K562 (cell line): Measurements from ENCODE around the gene HIPK2. TPM values are rescaled to one million over a fixed set of nuclear protein-coding genes. Genes with fewer than 3 reads are reported as not detected.

ENCODE experiments used
- ATAC-seq: fragments of 200-7000 bp; cut with Tn5 transposase; 3 replicates; pipeline ENCODE4 v1.9.1; 2020; ENCODE audit warnings: moderate library complexity
- BruUV-seq: library from RNA; stranded (reverse); fragments of 400-500 nt; replicated peaks from 2 replicates; lab custom pipeline; 2021; lab: Mats Ljungman, UMichigan
- CTCF ChIA-PET: fragments of 300-600 bp; formaldehyde crosslinking; extraction: SDS; loops from one replicate; lab custom pipeline; 2021; ENCODE audit warnings: low intra/inter-chr PET ratio; lab: Yijun Ruan, JAX
- POLR2A ChIA-PET: fragments of 300-600, 350-650 bp; sonication (Branson Sonifier 250); formaldehyde crosslinking; extraction: SDS; loops from one replicate; lab custom pipeline; 2021; ENCODE audit warnings: antibody characterized with exemption, inconsistent platforms; lab: Yijun Ruan, JAX
- DNase-seq, 4 experiments: peaks; one replicate each; pipeline versions ENCODE4 v3.0.0 to v3.0.0-alpha.2; 2011 to 2018; ENCODE audit warnings: low spot score in 3 of 4, mixed read lengths in 3 of 4; ENCODE audit errors: extremely low read depth in 1 of 4
- FAIRE-seq: peaks from 2 replicates; lab custom pipeline; 2011; peaks lifted over from hg19 to GRCh38; lab: Jason Lieb, UNC
- H2AFZ ChIP-seq: 2 replicates; pipeline ENCODE4 v1.6.0; 2011; ENCODE audit warnings: low read depth, low read length, control low read depth, inconsistent platforms
- H3K27ac ChIP-seq: fragments of 200-600 bp; 3 replicates; pipeline ENCODE4 v1.8.0; 2011; ENCODE audit warnings: low read depth, mild to moderate bottlenecking, control low read depth, inconsistent platforms, low read length, moderate library complexity, mixed read lengths; ENCODE audit errors: extremely low read depth
- H3K27me3 ChIP-seq, 2 experiments: fragments of 300-600 bp in 1 of 2; 2 replicates in 1 of 2; 3 replicates in 1 of 2; pipeline versions ENCODE4 v1.6.0 to v1.8.0; 2011; ENCODE audit warnings: inconsistent platforms in 2 of 2, low read length in 2 of 2, mild to moderate bottlenecking in 1 of 2, mixed read lengths in 1 of 2, moderate library complexity in 1 of 2; ENCODE audit not compliant: control insufficient read depth in 2 of 2, insufficient read depth in 2 of 2
- H3K36me3 ChIP-seq: fragments of 300-600 bp; 3 replicates; pipeline ENCODE4 v1.8.0; 2011; ENCODE audit warnings: mild to moderate bottlenecking, low read length, inconsistent platforms; ENCODE audit not compliant: control insufficient read depth, insufficient read depth
- H3K4me1 ChIP-seq, 2 experiments: fragments of 200-600 bp in 1 of 2; replicated peaks in 1 of 2; 2 replicates in 1 of 2; 3 replicates in 1 of 2; pipeline versions ENCODE4 v1.5.1 to v1.8.0; 2011; ENCODE audit warnings: inconsistent platforms in 2 of 2, low read length in 2 of 2, mild to moderate bottlenecking in 1 of 2, mixed read lengths in 1 of 2, moderate library complexity in 1 of 2; ENCODE audit not compliant: control insufficient read depth in 2 of 2, insufficient read depth in 2 of 2
- H3K4me2 ChIP-seq: 2 replicates; pipeline ENCODE4 v1.6.1; 2011; ENCODE audit warnings: low read length, control low read depth, inconsistent platforms, mixed read lengths; ENCODE audit not compliant: insufficient read depth
- H3K4me3 ChIP-seq: fragments of 200-600 bp; sonication (generic), shearing (Covaris generic); 2 replicates; pipeline ENCODE4 v1.5.1; 2016; ENCODE audit warnings: control low read depth, inconsistent platforms
- H3K79me2 ChIP-seq: fragments of 200-600 bp; 3 replicates; pipeline ENCODE4 v1.8.0; 2011; ENCODE audit warnings: low read length, inconsistent platforms; ENCODE audit not compliant: control insufficient read depth, insufficient read depth
- H3K9ac ChIP-seq, 2 experiments: 2 replicates each; pipeline versions ENCODE4 v1.6.0 to v1.6.1; 2011; ENCODE audit warnings: low read depth in 2 of 2, low read length in 2 of 2, control low read depth in 1 of 2, inconsistent platforms in 1 of 2, mild to moderate bottlenecking in 1 of 2, mixed read lengths in 1 of 2; ENCODE audit not compliant: insufficient read depth in 1 of 2
- H3K9me1 ChIP-seq: one replicate; pipeline ENCODE4 v1.6.0; 2011; ENCODE audit warnings: inconsistent platforms, mild to moderate bottlenecking, low read length, moderate library complexity; ENCODE audit not compliant: control insufficient read depth, insufficient read depth
- H3K9me3 ChIP-seq: replicated peaks from 2 replicates; pipeline ENCODE4 v1.5.1; 2011; ENCODE audit warnings: low read depth, low read length, inconsistent platforms; ENCODE audit not compliant: control insufficient read depth, insufficient read depth
- H4K20me1 ChIP-seq: replicated peaks from 2 replicates; pipeline ENCODE4 v1.6.1; 2011; ENCODE audit warnings: low read length, inconsistent platforms, mixed read lengths; ENCODE audit not compliant: control insufficient read depth, insufficient read depth
- CREB3L1 ChIP-seq: fragments of 450-650 bp; IDR thresholded peaks from 2 replicates; pipeline ENCODE4 v1.6.1; 2014; ENCODE audit warnings: low read depth, mild to moderate bottlenecking, moderate library complexity, borderline replicate concordance
- KLF10 ChIP-seq: fragments of 250-450 bp; sonication (Bioruptor Pico); IDR thresholded peaks from 2 replicates; pipeline ENCODE4 v1.6.1; 2021; ENCODE audit warnings: matching md5 sums
- SREBF1 ChIP-seq: fragments of 150-350 bp; IDR thresholded peaks from 2 replicates; pipeline ENCODE4 v1.6.1; 2014; ENCODE audit warnings: antibody characterized with exemption, low read depth, low read length, borderline replicate concordance
- WGBS: fragments of 100-300 bp; shearing (Covaris generic); methylation state at CpG from one replicate; pipeline ENCODE4 v1.1.6; 2016; ENCODE audit warnings: low coverage, mixed read lengths; ENCODE audit not compliant: insufficient coverage; ENCODE audit errors: missing lambda C conversion rate; 5-methylcytosine and 5-hydroxymethylcytosine counted together
- in situ Hi-C: fragments of 300-500 bp; cut with MboI; formaldehyde crosslinking; loops from 4 replicates; pipeline ENCODE4 v1.15.0; 2018; ENCODE audit warnings: inconsistent platforms, mixed read lengths
- intact Hi-C: fragments of 100-400 bp; cut with micrococcal nuclease; formaldehyde crosslinking; loops from 2 replicates; pipeline ENCODE4 v1.14.2; 2022
- polyA plus RNA-seq, 8 experiments: library from polyadenylated mRNA; depleted of rRNA in 4 of 8; stranded (reverse) in 5 of 8; unstranded in 3 of 8; fragments of >200 nt; fragmentation: Nextera tagmentation in 2 of 8; fragmentation: Illumina TruSeq in 1 of 8; extraction: Ambion mirVana in 2 of 8; extraction: Trizol in 1 of 8; gene quantifications; 2 replicates each; pipeline versions ENCODE4 v1.2.1 to v1.2.3, GENCODE V29; 2011 to 2014; ENCODE audit warnings: inconsistent platforms in 1 of 8, missing spikeins in 1 of 8
- total RNA-seq, 7 experiments: library from RNA; depleted of rRNA in 6 of 7; stranded (reverse); fragments of >200 nt in 6 of 7; fragmentation: Illumina TruSeq in 2 of 7; extraction: Trizol in 2 of 7; gene quantifications; 2 replicates each; pipeline versions ENCODE4 v1.2.1 to v1.2.3, GENCODE V29; 2011 to 2021; ENCODE audit warnings: low replicate concordance in 1 of 7
- TF ChIP-seq, protein P1 (sequence below): fragments of 450-650 bp; IDR thresholded peaks from 2 replicates; pipeline ENCODE4 v1.7.1; 2018; ENCODE audit warnings: mild to moderate bottlenecking, low read depth; ENCODE audit not compliant: partially characterized antibody

The HIPK2 gene
- total and polyA plus RNA-seq, 9 of the 15 experiments (the other 6 are each of a cell fraction or from before 2014, with no cell fraction given), result 0.69 to 19.8 (median 5.1) TPM

- Histone ChIP-seq H3K4me1 (peaks cover 0 to 2% of the 10 kb centered on the region in 2 experiments; a peak in 1 of 5 replicates), H3K9ac (no peak overlapping the region), H4K20me1 (no peaks in the 10 kb centered on the region), H3K27ac (no peak overlapping the region), H3K4me2 (no peak overlapping the region), H2AFZ (no peak overlapping the region), H3K27me3 (peaks cover 2 to 16% of the 10 kb centered on the region in 2 experiments; a peak in 3 of 5 replicates), H3K9me1 (no peaks in the 10 kb centered on the region), H3K4me3 (no peak overlapping the region), H3K36me3 (no peaks in the 10 kb centered on the region), H3K79me2 (no peaks in the 10 kb centered on the region), H3K9me3 (no peaks in the 10 kb centered on the region)
- 12% methylated on average over 2 of the region's 2 CpGs for WGBS
- BruUV-seq, result no TSS peak
- FAIRE-seq, result no peak
- CTCF ChIA-PET, result no interaction called here
- TF ChIP-seq, protein P1, sequence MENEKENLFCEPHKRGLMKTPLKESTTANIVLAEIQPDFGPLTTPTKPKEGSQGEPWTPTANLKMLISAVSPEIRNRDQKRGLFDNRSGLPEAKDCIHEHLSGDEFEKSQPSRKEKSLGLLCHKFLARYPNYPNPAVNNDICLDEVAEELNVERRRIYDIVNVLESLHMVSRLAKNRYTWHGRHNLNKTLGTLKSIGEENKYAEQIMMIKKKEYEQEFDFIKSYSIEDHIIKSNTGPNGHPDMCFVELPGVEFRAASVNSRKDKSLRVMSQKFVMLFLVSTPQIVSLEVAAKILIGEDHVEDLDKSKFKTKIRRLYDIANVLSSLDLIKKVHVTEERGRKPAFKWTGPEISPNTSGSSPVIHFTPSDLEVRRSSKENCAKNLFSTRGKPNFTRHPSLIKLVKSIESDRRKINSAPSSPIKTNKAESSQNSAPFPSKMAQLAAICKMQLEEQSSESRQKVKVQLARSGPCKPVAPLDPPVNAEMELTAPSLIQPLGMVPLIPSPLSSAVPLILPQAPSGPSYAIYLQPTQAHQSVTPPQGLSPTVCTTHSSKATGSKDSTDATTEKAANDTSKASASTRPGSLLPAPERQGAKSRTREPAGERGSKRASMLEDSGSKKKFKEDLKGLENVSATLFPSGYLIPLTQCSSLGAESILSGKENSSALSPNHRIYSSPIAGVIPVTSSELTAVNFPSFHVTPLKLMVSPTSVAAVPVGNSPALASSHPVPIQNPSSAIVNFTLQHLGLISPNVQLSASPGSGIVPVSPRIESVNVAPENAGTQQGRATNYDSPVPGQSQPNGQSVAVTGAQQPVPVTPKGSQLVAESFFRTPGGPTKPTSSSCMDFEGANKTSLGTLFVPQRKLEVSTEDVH, result no peak
- no peak for TF ChIP-seq CREB3L1
- no peak for TF ChIP-seq KLF10 (CRISPR knock-in tag)
- no peak for TF ChIP-seq SREBF1
- in situ Hi-C loops (no loop called here), intact Hi-C loops (no loop called here)
- no peak for DNase-seq
- POLR2A ChIA-PET, result no interaction called here
- no peak for ATAC-seq
These were observed 19.8 kb upstream of the HIPK2 start for GRCh38 chr7:139797607-139798006.
